Stimulated activated CD8-positive, alpha-beta memory T cell treated with anti-CD3 and anti-CD28 coated beads, Interleukin-7, amount 100 ng/mL, for 48 hours (primary cell): ENCODE measurements around the gene EDDM3A.
A peak's percentile ranks its signal among the peaks of the same experiment; 100 is the strongest.
"Not testable (repeated sequence)": the region's sequence is repeated elsewhere in the genome, so short reads cannot be mapped to it uniquely, and the experiment has no call there.

Experiments
- DNase-seq, 2 donors: peaks; one replicate each; pipeline ENCODE4 v3.0.0-alpha.2; 2020; ENCODE audit warnings: low read depth in 1 of 2; ENCODE audit errors: extremely low read depth in 1 of 2

Gene EDDM3A

GRCh38 chr14:20745571-20746358 lies at the start of gene EDDM3A:
EDDM3A (plus strand) TSS chr14:20745887; CDS start chr14:20747581, 1,694 bp downstream.
- DNase-seq = no peak

- no peak for DNase-seq
These were observed 48.9 kb upstream of the EDDM3A start for GRCh38 chr14:20696764-20697163.

GRCh38 chr14:20697273-20698017 lies 48.2 kb upstream of the EDDM3A start:
- peak in 1 of 2 donors; percentile 17 for DNase-seq

GRCh38 chr14:20698018-20698329 lies 47.7 kb upstream of the EDDM3A start:
- no peak for DNase-seq

- DNase-seq = no peak
These were observed 46.8 kb upstream of the EDDM3A start for GRCh38 chr14:20698934-20699333.

DNA sequence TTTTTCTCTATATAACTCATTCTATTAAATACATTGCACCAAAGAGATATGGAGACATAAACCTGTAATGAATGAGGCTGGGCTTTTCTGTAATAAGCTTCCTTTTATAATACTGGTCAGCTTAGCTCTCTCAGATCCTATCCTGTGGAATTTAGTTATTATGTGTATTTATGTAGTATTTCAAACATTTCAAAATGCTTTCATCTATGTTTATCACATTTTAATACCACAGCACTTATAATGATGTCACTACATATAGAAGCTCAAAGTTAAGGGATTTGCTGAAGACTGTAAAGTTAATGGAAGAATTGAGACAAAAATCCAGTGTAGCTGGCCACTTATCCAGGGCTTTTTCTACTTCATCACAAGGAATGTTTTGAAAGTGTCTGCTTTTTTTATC lies 45.8 kb upstream of the EDDM3A start:
- DNase-seq = no peak

DNA sequence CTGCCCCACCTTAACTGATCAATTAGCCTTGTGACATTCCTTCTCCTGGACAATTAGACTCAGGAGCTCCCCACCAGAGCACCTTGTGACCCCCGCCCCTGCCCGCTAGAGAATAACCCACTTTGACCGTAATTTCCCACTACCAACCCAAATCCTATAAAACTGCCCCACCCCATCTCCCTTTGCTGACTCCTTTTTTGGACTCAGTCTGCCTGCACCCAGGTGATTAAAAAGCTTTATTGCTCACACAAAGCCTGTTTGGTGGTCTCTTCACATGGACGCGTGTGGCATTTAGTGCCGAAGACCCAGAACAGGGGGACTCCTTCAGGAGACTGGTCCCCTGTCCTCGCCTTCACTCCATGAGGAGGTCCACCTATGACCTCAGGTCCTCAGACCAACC lies 44.7 kb upstream of the EDDM3A start:
- DNase-seq = not testable (repeated sequence)

- no peak for DNase-seq
These were observed 38.9 kb upstream of the EDDM3A start for GRCh38 chr14:20706657-20707355.

DNA sequence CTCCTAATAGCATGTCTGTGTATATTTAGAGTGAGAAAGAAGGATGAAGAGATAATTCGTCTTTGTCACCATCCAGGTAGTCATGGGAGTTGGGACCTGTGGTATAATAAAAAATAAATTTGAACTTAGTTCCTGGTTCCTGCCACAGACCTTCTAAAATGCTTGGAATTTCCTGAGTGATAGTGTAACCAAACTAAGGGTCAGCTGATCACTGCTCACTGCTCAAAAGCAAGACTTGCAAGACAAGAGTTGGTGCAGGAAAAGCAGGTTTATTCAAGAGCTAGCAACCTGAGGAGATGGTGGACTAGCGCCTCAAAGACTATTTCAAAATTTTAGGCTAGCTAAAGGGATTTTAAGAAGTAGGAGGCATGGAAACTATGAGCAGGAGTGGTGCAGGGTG lies 38.1 kb upstream of the EDDM3A start:
- no peak for DNase-seq

GRCh38 chr14:20711261-20711660 lies 34.4 kb upstream of the EDDM3A start:
- no peak for DNase-seq

DNA sequence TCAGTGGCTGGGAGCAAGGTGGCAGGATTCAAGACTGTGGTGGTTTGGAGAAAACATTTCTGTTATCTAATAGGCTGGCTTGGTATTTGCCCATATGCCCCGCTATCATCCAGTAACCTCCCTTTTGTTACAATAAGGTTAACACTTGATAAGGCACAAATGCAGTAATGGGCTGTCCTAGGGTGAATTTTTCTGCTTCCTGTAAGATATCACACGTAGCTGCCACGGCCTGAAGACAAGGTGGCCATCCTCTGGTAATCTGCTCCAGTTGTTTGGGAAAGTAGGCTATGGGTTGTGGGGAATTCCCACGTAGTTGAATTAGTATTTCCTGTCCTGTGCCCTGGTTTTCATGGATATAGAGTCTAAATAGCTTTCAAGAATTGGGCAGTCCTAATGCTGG lies 34.0 kb upstream of the EDDM3A start:
- no peak for DNase-seq

- no peak for DNase-seq
These were observed 32.8 kb upstream of the EDDM3A start for GRCh38 chr14:20712904-20713303.

DNA sequence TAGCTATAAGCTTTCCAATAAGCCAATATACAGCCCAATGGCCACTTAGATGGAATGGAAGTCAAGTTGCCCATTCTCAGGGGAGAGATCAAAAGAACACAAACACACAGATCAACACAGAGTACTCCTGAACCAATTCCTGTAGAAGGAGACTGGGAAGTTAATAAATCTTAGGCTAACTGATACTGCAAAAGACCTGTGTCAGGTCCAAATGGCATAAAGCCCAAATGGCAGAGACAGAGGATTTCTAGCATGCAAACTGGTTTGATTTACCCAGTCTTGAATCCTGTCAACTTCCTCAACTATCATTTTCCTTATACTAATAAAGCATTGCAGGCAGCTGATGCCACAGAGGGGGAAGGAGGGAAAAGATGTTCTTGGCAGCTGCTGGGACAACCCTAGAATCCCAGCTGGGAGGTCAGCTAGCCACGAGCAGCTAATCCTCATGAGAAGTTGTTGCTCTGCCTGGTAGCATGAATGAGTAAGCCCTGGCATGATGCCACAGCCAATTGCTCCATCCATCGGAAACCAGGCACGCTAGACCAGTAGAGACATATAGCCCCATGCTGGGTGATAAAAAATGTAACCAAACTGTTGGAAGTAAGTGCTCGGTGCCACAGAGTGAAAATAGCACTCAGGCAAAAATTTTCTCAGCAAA lies 31.0 kb upstream of the EDDM3A start:
- DNase-seq = no peak

GRCh38 chr14:20719777-20720176 lies 25.9 kb upstream of the EDDM3A start:
- DNase-seq = no peak

- no peak for DNase-seq
These were observed 24.9 kb upstream of the EDDM3A start for GRCh38 chr14:20720741-20721140.

DNA sequence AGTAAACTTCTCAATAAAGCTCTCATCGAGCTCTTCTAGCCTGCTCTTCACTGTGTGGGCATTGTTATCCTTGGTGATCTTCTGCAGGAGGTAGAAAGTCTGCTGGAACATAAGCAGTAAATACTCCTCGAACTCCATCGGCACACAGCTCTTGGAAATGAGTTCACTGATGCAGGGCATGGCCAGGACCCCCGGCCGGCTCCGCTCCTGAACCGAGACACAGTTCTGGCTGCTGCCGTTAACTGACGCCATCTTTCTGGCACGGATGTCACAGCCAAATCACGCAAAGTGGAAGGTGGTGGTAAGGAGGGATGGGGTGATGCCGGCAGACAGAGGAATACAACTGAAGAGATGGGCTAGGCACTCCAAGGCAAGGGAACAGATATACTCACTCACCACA lies 23.7 kb upstream of the EDDM3A start:
- DNase-seq = no peak

DNA sequence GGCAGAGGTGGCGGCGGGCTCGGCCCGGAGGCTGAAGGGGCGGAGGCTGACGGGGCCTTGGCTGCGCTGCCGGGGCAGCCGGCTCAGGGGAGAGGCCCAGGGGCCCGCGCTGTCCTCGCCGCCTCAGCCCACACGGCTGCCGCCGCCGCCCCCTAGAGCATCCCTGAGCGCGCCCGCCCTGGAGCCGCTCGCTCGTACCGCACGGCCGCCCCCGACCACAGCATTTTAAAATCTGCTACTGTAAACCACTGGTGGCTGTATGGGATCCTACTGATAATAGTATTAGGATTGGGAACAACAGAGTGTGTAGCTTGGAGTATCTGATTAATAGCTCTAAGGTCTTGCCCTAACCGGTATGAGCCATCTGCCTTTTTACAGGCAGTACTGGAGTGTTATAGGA lies 22.2 kb upstream of the EDDM3A start:
- DNase-seq = no peak

- not testable (repeated sequence) for DNase-seq
These were observed 19.6 kb upstream of the EDDM3A start for GRCh38 chr14:20726121-20726520.

DNA sequence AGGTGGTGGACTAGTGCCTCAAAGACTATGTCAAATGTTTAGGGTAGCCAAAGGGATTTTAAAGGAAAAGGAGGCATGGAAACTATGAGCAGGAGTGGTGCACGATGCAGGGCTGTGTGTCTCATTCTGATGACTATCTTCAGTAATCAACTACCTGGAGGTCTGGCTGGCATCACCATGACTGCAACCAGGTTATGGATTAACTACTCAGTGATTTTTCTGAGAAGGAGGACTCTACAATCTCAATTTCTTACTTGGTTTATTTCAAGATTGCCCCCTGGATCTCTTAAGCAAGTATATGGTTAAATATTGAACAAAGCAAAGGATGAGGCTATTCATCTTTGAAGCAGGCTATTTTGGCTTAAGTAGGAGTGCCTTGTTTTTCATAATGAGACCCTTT lies 19.2 kb upstream of the EDDM3A start:
- no peak for DNase-seq

GRCh38 chr14:20730891-20731290 lies 14.8 kb upstream of the EDDM3A start:
- no peak for DNase-seq

DNA sequence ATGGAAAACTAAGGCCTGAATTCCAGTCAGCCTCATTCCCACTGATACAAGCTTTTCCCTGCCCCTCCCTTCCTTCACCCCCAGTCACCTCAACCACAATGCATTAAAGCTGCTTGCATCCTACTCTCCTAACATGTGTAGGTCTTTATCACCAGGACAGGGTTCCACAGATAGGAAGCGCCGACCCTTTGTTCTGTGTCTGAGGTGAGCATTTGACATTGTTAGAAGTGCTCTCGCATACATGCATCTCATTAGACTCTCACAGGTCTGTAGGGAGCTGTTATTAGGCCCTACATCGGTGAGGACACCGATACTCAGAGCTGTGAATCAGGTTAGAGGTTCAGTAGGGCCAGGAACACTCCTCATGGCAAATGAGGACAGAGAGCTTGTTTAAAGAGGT lies 13.2 kb upstream of the EDDM3A start:
- DNase-seq = no peak
